GM12878 (cell line): Measurements from ENCODE around the gene CDK4.

Experiments
- EP300 ChIP-seq, 2 experiments: fragments of 150-350 bp in 1 of 2; IDR thresholded peaks; 2 replicates each; pipeline ENCODE4 v1.6.1; 2011 to 2012; ENCODE audit warnings: low read depth in 2 of 2, low read length in 2 of 2, borderline replicate concordance in 1 of 2, improper control_type of control experiment in 1 of 2, inconsistent platforms in 1 of 2; ENCODE audit not compliant: control insufficient read depth in 1 of 2
- POLR2A ChIP-seq: IDR thresholded peaks from 2 replicates; pipeline ENCODE4 v1.6.1; 2011; ENCODE audit warnings: low read depth, mild to moderate bottlenecking, low read length
- RAD51 ChIP-seq: fragments of 450-650 bp; IDR thresholded peaks from 2 replicates; pipeline ENCODE4 v1.6.1; 2016; ENCODE audit warnings: moderate library complexity, mild to moderate bottlenecking, inconsistent platforms
- SUPT20H ChIP-seq: IDR thresholded peaks from 2 replicates; pipeline ENCODE4 v1.6.1; 2011; ENCODE audit warnings: low read depth, mild to moderate bottlenecking, low read length, moderate library complexity, borderline replicate concordance; ENCODE audit not compliant: control insufficient read depth
- TF ChIP-seq, protein P1 (sequence below): fragments of 450-650 bp; IDR thresholded peaks from 2 replicates; pipeline ENCODE4 v1.6.1; 2017; ENCODE audit warnings: mild to moderate bottlenecking
- TF ChIP-seq, protein P2 (sequence below), 3 experiments: IDR thresholded peaks in 2 of 3; conservative IDR thresholded peaks in 1 of 3; 2 replicates each; pipeline ENCODE4 v1.5.1; 2011; ENCODE audit warnings: low read depth in 3 of 3, low read length in 3 of 3, mild to moderate bottlenecking in 3 of 3, control low read depth in 2 of 3, moderate library complexity in 2 of 3, inconsistent platforms in 1 of 3, mixed read lengths in 1 of 3; ENCODE audit not compliant: control insufficient read depth in 2 of 3, insufficient read depth in 1 of 3; ENCODE audit errors: extremely low read depth in 1 of 3

DNA sequence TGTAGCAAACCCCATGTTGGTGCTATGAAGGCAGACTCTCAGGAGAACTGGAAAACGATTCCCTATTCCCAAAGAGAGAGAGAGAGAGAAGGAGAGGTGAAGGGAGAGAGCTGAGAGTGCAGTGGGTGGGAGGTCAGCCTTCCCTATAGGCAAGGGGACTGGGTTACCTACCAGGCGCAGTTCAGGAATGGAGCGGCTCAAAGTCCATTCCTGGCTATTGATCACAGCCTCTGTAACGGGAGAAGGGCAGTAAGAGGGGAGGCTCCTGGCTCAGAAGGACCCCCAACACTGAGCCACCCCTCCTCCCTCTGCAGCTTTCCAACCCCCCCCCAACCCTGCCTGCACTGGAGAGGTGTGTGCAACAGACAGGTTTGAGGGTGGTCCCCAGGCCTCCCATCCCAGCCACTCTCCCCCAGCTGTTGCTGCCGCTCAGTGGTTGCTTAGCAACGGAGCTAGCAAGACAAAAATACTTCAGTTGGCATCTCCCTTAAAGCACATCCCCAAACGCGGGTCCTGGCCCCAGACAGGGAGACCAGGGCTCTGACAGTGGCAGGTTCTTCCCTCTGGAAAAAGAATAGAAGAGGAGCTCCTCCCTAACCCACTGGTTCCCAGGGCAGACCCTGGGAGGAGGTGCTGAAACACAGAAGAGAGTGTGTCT, 16.8 kb downstream of the CDK4 start:
- no peak for TF ChIP-seq SUPT20H
- no peak for TF ChIP-seq POLR2A
- TF ChIP-seq, protein P1, sequence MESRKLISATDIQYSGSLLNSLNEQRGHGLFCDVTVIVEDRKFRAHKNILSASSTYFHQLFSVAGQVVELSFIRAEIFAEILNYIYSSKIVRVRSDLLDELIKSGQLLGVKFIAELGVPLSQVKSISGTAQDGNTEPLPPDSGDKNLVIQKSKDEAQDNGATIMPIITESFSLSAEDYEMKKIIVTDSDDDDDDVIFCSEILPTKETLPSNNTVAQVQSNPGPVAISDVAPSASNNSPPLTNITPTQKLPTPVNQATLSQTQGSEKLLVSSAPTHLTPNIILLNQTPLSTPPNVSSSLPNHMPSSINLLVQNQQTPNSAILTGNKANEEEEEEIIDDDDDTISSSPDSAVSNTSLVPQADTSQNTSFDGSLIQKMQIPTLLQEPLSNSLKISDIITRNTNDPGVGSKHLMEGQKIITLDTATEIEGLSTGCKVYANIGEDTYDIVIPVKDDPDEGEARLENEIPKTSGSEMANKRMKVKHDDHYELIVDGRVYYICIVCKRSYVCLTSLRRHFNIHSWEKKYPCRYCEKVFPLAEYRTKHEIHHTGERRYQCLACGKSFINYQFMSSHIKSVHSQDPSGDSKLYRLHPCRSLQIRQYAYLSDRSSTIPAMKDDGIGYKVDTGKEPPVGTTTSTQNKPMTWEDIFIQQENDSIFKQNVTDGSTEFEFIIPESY = no peak
- TF ChIP-seq, protein P2, sequence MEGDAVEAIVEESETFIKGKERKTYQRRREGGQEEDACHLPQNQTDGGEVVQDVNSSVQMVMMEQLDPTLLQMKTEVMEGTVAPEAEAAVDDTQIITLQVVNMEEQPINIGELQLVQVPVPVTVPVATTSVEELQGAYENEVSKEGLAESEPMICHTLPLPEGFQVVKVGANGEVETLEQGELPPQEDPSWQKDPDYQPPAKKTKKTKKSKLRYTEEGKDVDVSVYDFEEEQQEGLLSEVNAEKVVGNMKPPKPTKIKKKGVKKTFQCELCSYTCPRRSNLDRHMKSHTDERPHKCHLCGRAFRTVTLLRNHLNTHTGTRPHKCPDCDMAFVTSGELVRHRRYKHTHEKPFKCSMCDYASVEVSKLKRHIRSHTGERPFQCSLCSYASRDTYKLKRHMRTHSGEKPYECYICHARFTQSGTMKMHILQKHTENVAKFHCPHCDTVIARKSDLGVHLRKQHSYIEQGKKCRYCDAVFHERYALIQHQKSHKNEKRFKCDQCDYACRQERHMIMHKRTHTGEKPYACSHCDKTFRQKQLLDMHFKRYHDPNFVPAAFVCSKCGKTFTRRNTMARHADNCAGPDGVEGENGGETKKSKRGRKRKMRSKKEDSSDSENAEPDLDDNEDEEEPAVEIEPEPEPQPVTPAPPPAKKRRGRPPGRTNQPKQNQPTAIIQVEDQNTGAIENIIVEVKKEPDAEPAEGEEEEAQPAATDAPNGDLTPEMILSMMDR (IDR thresholded peaks at IDR 0.05 in 2 of 3, conservative IDR thresholded peaks at IDR 0.05 in 1 of 3; ENCODE audit: control insufficient read depth in 2 of 3, extremely low read depth in 1 of 3, insufficient read depth in 1 of 3, low read depth in 3 of 3, low read length in 3 of 3) = no peak
- no peak for TF ChIP-seq RAD51
- TF ChIP-seq EP300 (IDR thresholded peaks at IDR 0.05; ENCODE audit: borderline replicate concordance in 1 of 2, control insufficient read depth in 1 of 2, low read depth in 2 of 2, low read length in 2 of 2) = no peak
